Natural killer cell (primary cell): ENCODE results near the gene NYAP2. TPM values are rescaled to one million over a fixed set of nuclear protein-coding genes. Genes with fewer than 3 reads are reported as not detected.

Experiments used
- ATAC-seq, 3 donors: fragments of 150-1000 bp in 2 of 3; fragments of 200-7000 bp in 1 of 3; cut with Tn5 transposase; 1 replicate in 1 of 3; 2 replicates in 2 of 3; pipeline ENCODE4 v1.10.0; 2021; ENCODE audit warnings: mild to moderate bottlenecking in 2 of 3, moderate library complexity in 2 of 3
- DNase-seq, 2 donors: peaks; one replicate each; pipeline versions ENCODE4 v3.0.0 to v3.0.0-alpha.2; 2013 to 2021; ENCODE audit warnings: mixed read lengths in 1 of 2
- H3K27ac ChIP-seq: one replicate; pipeline ENCODE4 v1.5.1; 2013; ENCODE audit warnings: mild to moderate bottlenecking, low read length
- H3K27me3 ChIP-seq: one replicate; pipeline ENCODE4 v1.6.1; 2013; ENCODE audit warnings: low read length; ENCODE audit not compliant: control insufficient read depth, insufficient read depth
- H3K36me3 ChIP-seq: one replicate; pipeline ENCODE4 v1.6.1; 2013; ENCODE audit warnings: low read length; ENCODE audit not compliant: control insufficient read depth, insufficient read depth
- H3K4me1 ChIP-seq: one replicate; pipeline ENCODE4 v1.6.1; 2013; ENCODE audit warnings: low read length; ENCODE audit not compliant: control insufficient read depth, insufficient read depth
- H3K4me3 ChIP-seq: one replicate; pipeline ENCODE4 v1.5.1; 2013; ENCODE audit warnings: low read length
- H3K9me3 ChIP-seq: one replicate; pipeline ENCODE4 v1.6.1; 2013; ENCODE audit warnings: low read length; ENCODE audit not compliant: control insufficient read depth, insufficient read depth
- H3K27ac Mint-ChIP-seq, 2 donors: one replicate each; pipeline ENCODE4 v1.8.0; 2022; ENCODE audit warnings: mild to moderate bottlenecking in 2 of 2, mixed read lengths in 2 of 2, moderate library complexity in 1 of 2
- H3K27me3 Mint-ChIP-seq, 2 donors: one replicate each; pipeline ENCODE4 v1.8.0; 2022; ENCODE audit warnings: low read depth in 2 of 2, mixed read lengths in 2 of 2
- H3K36me3 Mint-ChIP-seq: one replicate; pipeline ENCODE4 v1.8.0; 2022; ENCODE audit warnings: mixed read lengths
- H3K4me1 Mint-ChIP-seq, 2 donors: one replicate each; pipeline ENCODE4 v1.8.0; 2022; ENCODE audit warnings: mixed read lengths in 2 of 2
- H3K4me3 Mint-ChIP-seq: one replicate; pipeline ENCODE4 v1.8.0; 2022; ENCODE audit warnings: mild to moderate bottlenecking, moderate library complexity, mixed read lengths
- H3K9me3 Mint-ChIP-seq, 2 donors: one replicate each; pipeline ENCODE4 v1.8.0; 2022; ENCODE audit warnings: mixed read lengths in 2 of 2
- WGBS: methylation state at CpG from one replicate; pipeline ENCODE4 v1.1.7; 2013; ENCODE audit warnings: missing lambda C conversion rate; ENCODE audit not compliant: insufficient coverage; 5-methylcytosine and 5-hydroxymethylcytosine counted together
- intact Hi-C: fragments of 100-400 bp; cut with micrococcal nuclease; formaldehyde crosslinking; loops from one replicate; pipeline ENCODE4 v1.14.2; 2022
- total RNA-seq, 4 donors: library from RNA; stranded (reverse); fragments of 120-200 nt in 1 of 4; gene quantifications; one replicate each; pipeline versions ENCODE4 v1.2.3 to v1.2.4, GENCODE V29; 2013 to 2022
- TF ChIP-seq, protein P1 (sequence below): fragments of 200-600 bp; IDR thresholded peaks from one replicate; pipeline ENCODE4 v1.8.0; 2022; ENCODE audit warnings: antibody characterized with exemption

The NYAP2 gene
- total RNA-seq, 3 donors from 2014 or later (not counting 1 experiment from before 2014, with no cell fraction given), result 0.14 TPM; not detected in 2

DNA sequence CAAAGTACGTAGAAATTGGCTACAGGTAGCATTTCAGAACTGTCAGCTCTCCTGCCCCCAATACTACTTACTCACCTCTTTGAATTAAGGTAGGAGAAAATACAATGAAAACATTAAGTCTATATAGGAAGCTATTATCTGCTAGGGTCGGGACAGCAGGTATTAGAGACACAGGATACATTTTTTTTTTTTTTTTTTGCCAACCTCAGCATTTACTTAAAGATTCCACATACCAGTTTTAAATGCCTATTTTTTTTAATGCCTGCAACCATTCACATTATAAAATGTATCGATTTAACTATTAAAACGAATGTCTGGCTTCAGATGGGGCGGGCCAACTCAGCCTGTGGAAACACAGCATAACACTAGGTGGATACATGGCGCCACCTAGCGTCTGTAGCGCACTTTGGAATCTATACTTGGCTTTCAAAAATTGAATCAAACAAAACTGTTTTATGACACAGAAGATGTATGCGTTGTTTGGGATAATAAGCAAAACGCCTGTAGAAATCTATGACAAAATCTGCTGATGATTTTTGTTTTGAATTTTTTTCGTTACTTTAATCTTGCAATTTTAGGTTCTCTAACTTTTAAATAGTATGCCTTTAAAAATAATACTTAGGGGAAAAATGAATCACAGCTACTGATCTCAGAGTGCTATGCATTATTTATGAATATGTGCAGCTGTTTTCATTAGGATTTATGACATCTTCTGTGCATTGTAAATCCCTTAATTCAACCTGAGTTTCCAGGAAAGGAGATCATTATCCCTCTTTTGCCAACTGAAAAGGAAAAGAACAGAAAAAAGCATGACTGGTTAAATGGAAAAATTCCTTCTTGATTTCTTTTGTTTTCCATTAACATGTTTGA, 261.0 kb downstream of the NYAP2 start:
- Mint-ChIP-seq H3K9me3 (no peaks in the 10 kb centered on the region), H3K27me3 (peaks cover 8 to 12% of the 10 kb centered on the region in 2 donors), H3K36me3 (no peaks in the 10 kb centered on the region), H3K27ac (no peak overlapping the region), H3K4me3 (no peak overlapping the region), H3K4me1 (no peaks in the 10 kb centered on the region)
- DNase-seq (peak; percentile 43 to 84), ATAC-seq (peak; percentile 59 to 73 (median 62))
- Histone ChIP-seq H3K36me3 (no peaks in the 10 kb centered on the region), H3K4me3 (no peak overlapping the region), H3K27ac (no peak overlapping the region), H3K27me3 (no peaks in the 10 kb centered on the region), H3K4me1 (no peaks in the 10 kb centered on the region), H3K9me3 (no peaks in the 10 kb centered on the region)
- intact Hi-C loops, result loop anchor here (1.0 to 10.0 kb wide), 5 partner anchors 377 to 1324 kb away; no protein-coding TSS in a partner anchor
- WGBS, result 18% methylated on average over 9 of the region's 11 CpGs
- TF ChIP-seq, protein P1, sequence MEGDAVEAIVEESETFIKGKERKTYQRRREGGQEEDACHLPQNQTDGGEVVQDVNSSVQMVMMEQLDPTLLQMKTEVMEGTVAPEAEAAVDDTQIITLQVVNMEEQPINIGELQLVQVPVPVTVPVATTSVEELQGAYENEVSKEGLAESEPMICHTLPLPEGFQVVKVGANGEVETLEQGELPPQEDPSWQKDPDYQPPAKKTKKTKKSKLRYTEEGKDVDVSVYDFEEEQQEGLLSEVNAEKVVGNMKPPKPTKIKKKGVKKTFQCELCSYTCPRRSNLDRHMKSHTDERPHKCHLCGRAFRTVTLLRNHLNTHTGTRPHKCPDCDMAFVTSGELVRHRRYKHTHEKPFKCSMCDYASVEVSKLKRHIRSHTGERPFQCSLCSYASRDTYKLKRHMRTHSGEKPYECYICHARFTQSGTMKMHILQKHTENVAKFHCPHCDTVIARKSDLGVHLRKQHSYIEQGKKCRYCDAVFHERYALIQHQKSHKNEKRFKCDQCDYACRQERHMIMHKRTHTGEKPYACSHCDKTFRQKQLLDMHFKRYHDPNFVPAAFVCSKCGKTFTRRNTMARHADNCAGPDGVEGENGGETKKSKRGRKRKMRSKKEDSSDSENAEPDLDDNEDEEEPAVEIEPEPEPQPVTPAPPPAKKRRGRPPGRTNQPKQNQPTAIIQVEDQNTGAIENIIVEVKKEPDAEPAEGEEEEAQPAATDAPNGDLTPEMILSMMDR, result peak; percentile 76

DNA sequence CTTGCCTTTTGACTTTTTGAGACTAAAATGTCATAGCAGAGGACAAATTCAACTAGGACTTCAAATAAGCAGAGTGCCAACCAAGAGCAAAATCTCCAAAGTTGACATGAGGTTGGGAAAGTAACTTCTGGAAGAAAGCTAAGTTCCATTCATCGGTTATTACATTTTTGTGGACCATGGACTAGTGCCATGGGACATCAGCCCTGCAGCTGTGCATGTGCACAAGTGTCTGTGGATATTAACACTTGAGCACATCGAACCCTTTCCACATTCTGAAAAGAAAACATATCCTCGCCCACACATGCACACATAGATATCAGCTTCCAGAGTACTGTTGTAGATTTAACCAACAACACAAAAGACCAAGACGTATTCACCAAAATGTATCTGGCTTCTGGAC, 262.6 kb downstream of the NYAP2 start:
- DNase-seq, result no peak
- no peak for ATAC-seq
- peaks cover 8 to 16% of the 10 kb centered on the region in 2 donors for H3K27me3 Mint-ChIP-seq
- no peak overlapping the region for H3K27ac Mint-ChIP-seq
- H3K27ac ChIP-seq, result no peak overlapping the region
- TF ChIP-seq, protein P1, result no peak
- H3K4me1 Mint-ChIP-seq, result no peaks in the 10 kb centered on the region
- H3K36me3 ChIP-seq, result no peaks in the 10 kb centered on the region
- H3K9me3 ChIP-seq, result no peaks in the 10 kb centered on the region
- no peaks in the 10 kb centered on the region for H3K4me1 ChIP-seq
- 82% methylated on average over 4 of the region's 4 CpGs for WGBS
- no peak overlapping the region for H3K4me3 ChIP-seq
- no peaks in the 10 kb centered on the region for H3K9me3 Mint-ChIP-seq
- H3K36me3 Mint-ChIP-seq, result no peaks in the 10 kb centered on the region
- no peaks in the 10 kb centered on the region for H3K27me3 ChIP-seq
- H3K4me3 Mint-ChIP-seq, result no peak overlapping the region
- intact Hi-C loops, result loop anchor here (5.0 to 10.0 kb wide), 3 partner anchors 885 to 1323 kb away; no protein-coding TSS in a partner anchor

DNA sequence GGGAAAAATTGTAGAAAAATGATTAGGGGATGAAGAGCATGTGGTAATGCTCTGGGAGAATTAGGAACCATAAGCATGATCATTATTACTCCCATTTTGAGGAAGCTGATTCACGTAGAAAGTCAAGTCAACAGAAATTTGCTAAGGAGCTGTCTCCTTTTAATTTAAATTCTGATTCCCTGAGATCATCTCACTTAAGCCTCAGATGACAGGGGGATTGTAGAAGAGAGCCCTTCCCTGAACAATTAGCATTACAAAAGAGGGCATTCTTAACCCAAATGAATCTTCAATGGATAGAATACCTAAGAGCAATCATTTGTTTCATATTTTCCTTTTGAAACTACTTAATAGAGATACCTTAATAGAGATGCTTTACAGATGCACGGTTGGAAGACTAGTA, 267.9 kb downstream of the NYAP2 start:
- H3K27me3 Mint-ChIP-seq, result peaks cover 8 to 22% of the 10 kb centered on the region in 2 donors
- no peaks in the 10 kb centered on the region for H3K4me1 ChIP-seq
- DNase-seq (no peak), ATAC-seq (no peak)
- no peak overlapping the region for H3K27ac ChIP-seq
- no peaks in the 10 kb centered on the region for H3K4me1 Mint-ChIP-seq
- no peaks in the 10 kb centered on the region for H3K36me3 Mint-ChIP-seq
- WGBS, result 75% methylated on average over 1 of the region's 2 CpGs
- no peaks in the 10 kb centered on the region for H3K27me3 ChIP-seq
- intact Hi-C loops, result loop anchor here (5.0 to 10.0 kb wide), 2 partner anchors 1317 to 1570 kb away; no protein-coding TSS in a partner anchor
- H3K36me3 ChIP-seq, result no peaks in the 10 kb centered on the region
- no peak overlapping the region for H3K4me3 Mint-ChIP-seq
- H3K9me3 Mint-ChIP-seq, result no peaks in the 10 kb centered on the region
- H3K4me3 ChIP-seq, result no peak overlapping the region
- no peak overlapping the region for H3K27ac Mint-ChIP-seq
- TF ChIP-seq, protein P1, result no peak
- H3K9me3 ChIP-seq, result no peaks in the 10 kb centered on the region
